Body of pancreas (tissue), 4 donors: ENCODE data around the gene COX8A. TPM values are rescaled to one million over a fixed set of nuclear protein-coding genes. Genes with fewer than 3 reads are reported as not detected.
"Not testable (repeated sequence)": the region's sequence is repeated elsewhere in the genome, so short reads cannot be mapped to it uniquely, and the experiment has no call there.

Experiments
- ATAC-seq: fragments of 150-250 bp; one replicate; pipeline ENCODE4 v1.9.1; 2016
- DNase-seq, 4 donors: peaks; one replicate each; pipeline ENCODE4 v3.0.0-alpha.2; 2019
- H3K27ac ChIP-seq, 4 donors: fragments of 200-600 bp; sonication (generic); 1 replicate in 3 of 4; 2 replicates in 1 of 4; pipeline versions ENCODE4 v1.5.1 to v1.6.1; 2016 to 2019; ENCODE audit warnings: mild to moderate bottlenecking in 1 of 4, mixed read lengths in 1 of 4, moderate library complexity in 1 of 4
- H3K27me3 ChIP-seq, 2 donors: fragments of 200-600 bp; sonication (generic); one replicate each; pipeline ENCODE4 v1.6.0; 2016; ENCODE audit warnings: mild to moderate bottlenecking in 1 of 2
- H3K36me3 ChIP-seq, 2 donors: fragments of 200-600 bp; sonication (generic); replicated peaks in 1 of 2; 2 replicates each; pipeline ENCODE4 v1.5.1; 2016; ENCODE audit warnings: low read depth in 2 of 2; ENCODE audit not compliant: insufficient read depth in 1 of 2
- H3K4me1 ChIP-seq: fragments of 200-600 bp; sonication (generic); one replicate; pipeline ENCODE4 v1.6.0; 2016
- H3K4me3 ChIP-seq, 2 donors: fragments of 200-600 bp; sonication (generic); 1 replicate in 1 of 2; 2 replicates in 1 of 2; pipeline ENCODE4 v1.5.1; 2016 to 2019
- H3K9me3 ChIP-seq, 3 donors: fragments of 200-600 bp; sonication (generic); 1 replicate in 2 of 3; 2 replicates in 1 of 3; pipeline ENCODE4 v1.5.1; 2016
- POLR2A ChIP-seq, 3 donors: fragments of 450-650 bp; IDR thresholded peaks; one replicate each; pipeline ENCODE4 v1.6.1; 2016; ENCODE audit warnings: antibody characterized with exemption in 3 of 3, mild to moderate bottlenecking in 2 of 3
- WGBS, 2 donors: methylation state at CpG; one replicate each; pipeline ENCODE4 v1.1.5; 2017; 5-methylcytosine and 5-hydroxymethylcytosine counted together
- intact Hi-C: fragments of 100-400 bp; cut with DNase I; formaldehyde crosslinking; loops from one replicate; pipeline ENCODE4 v1.15.1; 2023
- total RNA-seq, 2 donors: library from RNA; depleted of rRNA; stranded (reverse); fragments of >200 nt; gene quantifications; one replicate each; pipeline ENCODE4 v1.1.0, GENCODE V29; 2016
- TF ChIP-seq, protein P1 (sequence below), 7 experiments: fragments of 450-650 bp in 4 of 7; fragments of 200-600 bp in 3 of 7; sonication (generic) in 3 of 7; IDR thresholded peaks; one replicate each; pipeline ENCODE4 v1.5.1; 2016 to 2019; ENCODE audit warnings: antibody characterized with exemption in 7 of 7

COX8A gene
- total RNA-seq, 2 donors from 2014 or later, result 51.9 to 184 TPM

DNA sequence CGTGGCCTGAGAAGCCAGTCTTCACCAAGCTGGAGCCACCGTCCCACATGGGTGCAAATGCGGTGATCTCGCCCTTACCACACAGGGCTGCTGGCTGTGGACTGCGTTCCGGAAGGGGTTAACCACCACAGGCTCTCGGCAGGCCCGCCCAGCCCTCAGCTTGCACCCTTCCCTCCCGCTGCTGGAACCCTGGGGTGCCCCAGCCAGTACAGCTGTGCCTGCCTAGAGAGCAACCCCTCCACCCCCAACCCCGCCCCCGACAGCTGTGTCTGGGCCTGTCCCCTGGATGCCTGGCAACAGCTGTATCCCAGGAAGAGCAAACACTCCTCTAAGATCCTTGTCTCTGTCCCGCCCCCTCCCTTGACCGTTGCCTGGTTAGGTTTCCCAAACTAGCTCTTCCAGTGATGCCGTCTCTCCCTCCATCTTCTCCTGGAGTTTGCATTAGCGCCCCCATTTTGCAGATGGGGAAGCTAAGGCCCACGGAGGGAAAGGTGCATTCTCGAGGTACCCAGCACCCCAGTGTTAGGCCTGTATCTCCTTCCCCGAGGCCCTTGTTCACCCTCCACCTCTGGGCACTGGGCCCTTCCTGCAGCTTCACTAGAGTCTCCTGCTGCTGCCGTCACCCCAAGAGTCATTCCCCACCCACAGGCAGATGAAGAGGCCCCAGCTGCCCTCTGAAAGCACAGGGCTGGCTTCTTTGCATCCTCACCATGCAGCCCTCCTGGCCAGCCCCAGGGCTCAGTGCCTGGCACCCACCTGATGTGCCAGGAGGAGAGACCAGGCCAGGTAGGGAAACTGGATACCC is 12.6 kb upstream of the COX8A start:
- Histone ChIP-seq H3K36me3 (no peaks in the 10 kb centered on the region), H3K4me3 (no peak overlapping the region), H3K27ac (no peak overlapping the region), H3K27me3 (no peaks in the 10 kb centered on the region), H3K4me1 (no peaks in the 10 kb centered on the region), H3K9me3 (no peaks in the 10 kb centered on the region)
- TF ChIP-seq POLR2A (IDR thresholded peaks at IDR 0.05), result no peak
- TF ChIP-seq, protein P1, sequence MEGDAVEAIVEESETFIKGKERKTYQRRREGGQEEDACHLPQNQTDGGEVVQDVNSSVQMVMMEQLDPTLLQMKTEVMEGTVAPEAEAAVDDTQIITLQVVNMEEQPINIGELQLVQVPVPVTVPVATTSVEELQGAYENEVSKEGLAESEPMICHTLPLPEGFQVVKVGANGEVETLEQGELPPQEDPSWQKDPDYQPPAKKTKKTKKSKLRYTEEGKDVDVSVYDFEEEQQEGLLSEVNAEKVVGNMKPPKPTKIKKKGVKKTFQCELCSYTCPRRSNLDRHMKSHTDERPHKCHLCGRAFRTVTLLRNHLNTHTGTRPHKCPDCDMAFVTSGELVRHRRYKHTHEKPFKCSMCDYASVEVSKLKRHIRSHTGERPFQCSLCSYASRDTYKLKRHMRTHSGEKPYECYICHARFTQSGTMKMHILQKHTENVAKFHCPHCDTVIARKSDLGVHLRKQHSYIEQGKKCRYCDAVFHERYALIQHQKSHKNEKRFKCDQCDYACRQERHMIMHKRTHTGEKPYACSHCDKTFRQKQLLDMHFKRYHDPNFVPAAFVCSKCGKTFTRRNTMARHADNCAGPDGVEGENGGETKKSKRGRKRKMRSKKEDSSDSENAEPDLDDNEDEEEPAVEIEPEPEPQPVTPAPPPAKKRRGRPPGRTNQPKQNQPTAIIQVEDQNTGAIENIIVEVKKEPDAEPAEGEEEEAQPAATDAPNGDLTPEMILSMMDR (IDR thresholded peaks at IDR 0.05), result no peak
- DNase-seq, result peak in 3 of 4 donors; percentile 38 to 60 (median 51)
- intact Hi-C loops, result no loop called here
- WGBS, 2 donors, result 31 to 32% methylated on average over 9 to 18 of the region's 19 CpGs
- ATAC-seq, result peak; percentile 41

DNA sequence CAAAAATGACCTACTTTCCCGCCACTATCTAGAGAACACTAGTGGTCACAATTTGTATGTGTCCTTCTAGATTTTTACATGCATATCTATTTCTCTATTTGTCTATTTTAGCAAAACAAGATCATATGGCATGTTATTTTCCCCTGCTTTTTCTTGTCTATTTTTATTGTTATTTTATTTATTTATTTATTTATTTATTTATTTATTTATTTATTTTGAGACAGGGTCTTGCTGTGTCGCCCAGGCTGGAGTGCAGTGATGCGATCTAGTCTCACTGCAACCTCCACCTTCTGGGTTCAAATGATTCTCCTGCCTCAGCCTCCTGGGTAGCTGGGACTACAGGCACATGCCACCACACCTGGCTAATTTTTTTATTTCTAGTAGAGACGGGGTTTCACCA is 10.5 kb upstream of the COX8A start:
- intact Hi-C loops, H3K27ac ChIP-seq, ATAC-seq: not testable (repeated sequence)

DNA sequence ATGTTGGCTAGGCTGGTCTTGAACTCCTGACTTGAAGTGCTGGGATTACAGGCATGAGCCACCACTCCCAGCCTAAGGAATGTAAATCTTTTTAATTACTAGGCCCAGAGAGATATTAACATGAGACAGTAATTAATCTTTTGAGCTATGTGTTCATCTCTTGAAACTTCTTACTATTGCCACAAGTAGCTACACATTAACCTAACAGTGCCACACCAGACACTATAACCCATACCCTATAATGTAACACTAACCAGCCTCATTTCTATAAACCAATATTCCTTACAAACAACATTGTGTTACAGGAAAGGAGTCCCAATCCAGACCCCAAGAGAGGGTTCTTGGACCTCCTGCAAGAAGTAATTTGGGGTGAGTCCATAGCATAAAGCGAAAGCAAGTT is 8.0 kb upstream of the COX8A start:
- Histone ChIP-seq H3K27ac (no peak overlapping the region), H3K27me3 (no peaks in the 10 kb centered on the region), H3K4me1 (no peaks in the 10 kb centered on the region), H3K9me3 (no peaks in the 10 kb centered on the region), H3K36me3 (no peaks in the 10 kb centered on the region), H3K4me3 (no peak overlapping the region)
- 100% methylated on average over 1 of the region's 1 CpG for WGBS, 2 donors
- ATAC-seq (no peak), DNase-seq (no peak)
- TF ChIP-seq, protein P1 (IDR thresholded peaks at IDR 0.05), result no peak
- TF ChIP-seq POLR2A (IDR thresholded peaks at IDR 0.05), result no peak
- intact Hi-C loops, result no loop called here

More for the DNA sequence above, 10.5 kb upstream of the COX8A start:
- H3K27me3 ChIP-seq, H3K4me1 ChIP-seq, H3K9me3 ChIP-seq, H3K36me3 ChIP-seq, H3K4me3 ChIP-seq, DNase-seq: not testable (repeated sequence)
- 94 to 96% methylated on average over 4 of the region's 4 CpGs for WGBS, 2 donors

DNA sequence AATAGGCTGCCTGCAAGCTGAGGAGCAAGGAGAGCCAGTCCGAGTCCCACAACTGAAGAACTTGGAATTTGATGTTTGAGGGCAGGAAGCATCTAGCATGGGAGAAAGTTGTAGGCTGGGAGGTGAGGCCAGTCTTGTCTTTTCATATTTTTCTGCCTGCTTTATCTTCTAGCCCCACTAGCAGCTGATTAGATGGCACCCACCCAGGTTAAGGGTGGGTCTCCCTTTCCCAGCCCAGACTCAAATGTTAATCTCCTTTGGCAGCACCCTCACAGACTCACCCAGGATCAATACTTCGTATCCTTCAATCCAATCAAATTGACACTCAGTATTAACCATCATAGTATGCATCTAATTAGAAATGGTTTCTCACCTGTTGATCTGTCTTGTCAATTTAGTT is 5.0 kb upstream of the COX8A start:
- DNase-seq (no peak), ATAC-seq (no peak)
- intact Hi-C loops, result no loop called here
- H3K4me3 ChIP-seq, result no peak overlapping the region
- H3K4me1 ChIP-seq, result peaks cover 3% of the 10 kb centered on the region
- no peaks in the 10 kb centered on the region for H3K36me3 ChIP-seq
- H3K9me3 ChIP-seq, result no peaks in the 10 kb centered on the region
- no peak overlapping the region for H3K27ac ChIP-seq
- H3K27me3 ChIP-seq, result no peaks in the 10 kb centered on the region
- TF ChIP-seq, protein P1 (IDR thresholded peaks at IDR 0.05), result no peak
- no peak for TF ChIP-seq POLR2A (IDR thresholded peaks at IDR 0.05)
- 50 to 60% methylated on average over 2 of the region's 2 CpGs for whole genome bisulfite sequencing, 2 donors

DNA sequence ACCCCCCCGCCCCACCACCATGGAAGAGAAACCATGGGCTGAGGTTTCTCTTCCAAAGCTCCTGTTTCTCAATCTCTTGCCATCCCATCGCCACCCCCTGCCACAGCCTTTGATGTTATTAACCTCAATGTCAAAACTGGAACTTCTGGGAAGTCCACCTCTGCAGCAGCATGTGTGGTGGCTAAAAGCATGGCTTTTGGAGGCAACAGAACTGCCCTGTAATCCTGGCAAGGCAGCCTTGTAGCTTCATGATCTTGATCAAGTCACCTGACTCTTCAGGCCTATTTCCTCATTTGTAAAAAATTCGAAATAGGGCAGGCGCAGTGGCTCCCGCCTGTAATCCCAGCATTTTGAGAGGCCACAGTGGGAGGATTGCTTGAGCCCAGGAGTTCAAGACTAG is 3.5 kb upstream of the COX8A start:
- H3K9me3 ChIP-seq, result no peaks in the 10 kb centered on the region
- H3K4me1 ChIP-seq, result peaks cover 11% of the 10 kb centered on the region
- ATAC-seq (no peak), DNase-seq (no peak)
- no peaks in the 10 kb centered on the region for H3K36me3 ChIP-seq
- H3K4me3 ChIP-seq, result no peak overlapping the region
- H3K27me3 ChIP-seq, result no peaks in the 10 kb centered on the region
- no peak overlapping the region for H3K27ac ChIP-seq
- TF ChIP-seq POLR2A (IDR thresholded peaks at IDR 0.05), result no peak
- TF ChIP-seq, protein P1 (IDR thresholded peaks at IDR 0.05), result no peak
- WGBS, 2 donors, result 60 to 62% methylated on average over 3 to 5 of the region's 5 CpGs
- intact Hi-C loops, result no loop called here

DNA sequence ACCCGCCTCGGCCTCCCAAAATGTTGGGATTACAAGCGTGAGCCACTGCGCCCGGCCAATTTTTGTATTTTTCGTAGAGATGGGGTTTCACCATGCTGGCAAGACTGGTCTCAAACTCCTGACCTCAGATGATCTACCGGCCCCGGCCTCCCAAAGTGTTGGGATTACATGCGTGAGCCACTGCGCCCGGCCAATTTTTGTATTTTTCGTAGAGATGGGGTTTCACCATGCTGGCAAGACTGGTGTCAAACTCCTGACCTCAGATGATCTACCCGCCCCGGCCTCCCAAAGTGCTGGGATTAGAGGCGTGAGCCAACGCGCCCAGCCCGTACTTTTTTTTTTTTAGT is 535 bp upstream of the COX8A start:
- H3K4me3 ChIP-seq, H3K9me3 ChIP-seq, H3K36me3 ChIP-seq, ATAC-seq, DNase-seq, H3K27me3 ChIP-seq, intact Hi-C loops: not testable (repeated sequence)
- peaks cover 20% of the 10 kb centered on the region for H3K4me1 ChIP-seq
- 57% methylated on average over 18 of the region's 18 CpGs for WGBS, 2 donors
- peak overlapping the region in 1 of 4 donors; percentile 34 for H3K27ac ChIP-seq
